ENCODE measurements around the gene MCRIP2. TPM values are rescaled to one million over a fixed set of nuclear protein-coding genes. Genes with fewer than 3 reads are reported as not detected.

Gene MCRIP2
- total and polyA plus RNA-seq, 2 of the 8 experiments (the other 6 are each of a cell fraction or from before 2014, with no cell fraction given), result 45.4 to 75.5 TPM

GRCh38 chr16:668519-669171 is 27.0 kb downstream of the MCRIP2 start:
- no peak overlapping the region for H2BK5ac ChIP-seq (ENCODE audit: low read depth, low read length)
- no peak overlapping the region for H4K5ac ChIP-seq (ENCODE audit: insufficient read length, low read depth, low read length)
- no peak for FAIRE-seq
- no peak overlapping the region for H3K14ac ChIP-seq (ENCODE audit: insufficient read length)
- peak overlapping the region; percentile 46 to 83 for H3K4me2 ChIP-seq (ENCODE audit: insufficient read depth in 1 of 2, low read depth in 2 of 2, low read length in 2 of 2)
- H3K27me3 ChIP-seq (replicated peaks in 1 of 4; ENCODE audit: control insufficient read depth in 3 of 4, extremely low read depth in 1 of 4, insufficient read depth in 3 of 4, low read length in 3 of 4), result no peaks in the 10 kb centered on the region
- H3K9ac ChIP-seq (replicated peaks in 1 of 4; ENCODE audit: extremely low read depth in 1 of 4, low read depth in 3 of 4, low read length in 3 of 4), result peak overlapping the region; percentile 38 to 75 (median 57)
- peak overlapping the region; percentile 23; the same call in 1 of the 2 replicates for H3K27ac ChIP-seq (ENCODE audit: low read depth, low read length)
- peak overlapping the region; percentile 71 for H4K8ac ChIP-seq (ENCODE audit: extremely low read depth, insufficient read depth, low read length)
- peak overlapping the region; percentile 71 to 89 (median 76) for H3K4me3 ChIP-seq (ENCODE audit: extremely low read depth in 1 of 4, insufficient read depth in 2 of 4, low read depth in 3 of 4, low read length in 4 of 4)
- H2BK20ac ChIP-seq (ENCODE audit: low read length), result no peak overlapping the region
- no peak for DNase-seq (ENCODE audit: low read depth in 1 of 2, low spot score in 2 of 2)
- no peaks in the 10 kb centered on the region for H3K9me3 ChIP-seq (ENCODE audit: insufficient read depth in 2 of 2, low read depth in 1 of 2, low read length in 1 of 2)
- H2AFZ ChIP-seq (ENCODE audit: low read length), result no peak overlapping the region
- ChIA-PET POLR2A (ENCODE audit: partially characterized antibody) (interaction anchor here (1.3 to 17.4 kb wide), 5 partner anchors 10 to 143 kb away, joined by 4 to 214 read pairs (median 5); partner anchors contain the start of genes JMJD8, RHBDL1, STUB1 and WDR90), CTCF (ENCODE audit: partially characterized antibody) (interaction anchor here (1.4 to 12.0 kb wide), 4 partner anchors 9 to 233 kb away, joined by 3 to 104 read pairs (median 40); partner anchors contain the start of genes WDR24 and WDR90)
- H2AK5ac ChIP-seq (ENCODE audit: low read depth, low read length), result no peak overlapping the region; the same call in 1 of the 2 replicates
- H3K36me3 ChIP-seq (ENCODE audit: control insufficient read depth in 2 of 4, insufficient read depth in 4 of 4, low read length in 3 of 4), result peaks cover 13 to 44% (median 33%) of the 10 kb centered on the region in 4 experiments
- H3K23me2 ChIP-seq (ENCODE audit: low read depth, low read length), result peaks cover 5% of the 10 kb centered on the region; the same call in 1 of the 2 replicates
- H4K91ac ChIP-seq (replicated peaks; ENCODE audit: insufficient read length, low read length), result no peak overlapping the region
- peak overlapping the region; percentile 85 for H3K4ac ChIP-seq (replicated peaks; ENCODE audit: insufficient read length, low read depth, low read length)
- no peak overlapping the region for H2BK120ac ChIP-seq (replicated peaks; ENCODE audit: low read depth, low read length)
- peaks cover 0 to 8% (median 5%) of the 10 kb centered on the region in 4 experiments; a peak in 5 of 7 replicates for H3K4me1 ChIP-seq (replicated peaks in 1 of 4; ENCODE audit: control insufficient read depth in 3 of 4, insufficient read depth in 4 of 4, low read length in 3 of 4)
- H2BK15ac ChIP-seq (ENCODE audit: low read length), result 0 out of 2 replicates have a peak overlapping the region, but pooled peaks have one; percentile 29
- peaks cover 13% of the 10 kb centered on the region for H3K79me1 ChIP-seq (ENCODE audit: low read depth, low read length)
- no peak overlapping the region for H2BK12ac ChIP-seq (ENCODE audit: low read depth, low read length)
- H3K23ac ChIP-seq (ENCODE audit: insufficient read length), result no peak overlapping the region
- 32% methylated on average over 33 of the region's 50 CpGs; no CpG with 5 or more reads in 1 of the 2 experiments for WGBS, 2 experiments (ENCODE audit: extremely low coverage in 1 of 2, insufficient coverage in 1 of 2, insufficient read length in 1 of 2, insufficient replicate concordance in 2 of 2, low coverage in 1 of 2, low lambda C conversion rate in 2 of 2, missing lambda C conversion rate in 1 of 2)
- no peak overlapping the region for H3K18ac ChIP-seq (ENCODE audit: extremely low read depth, low read length)
- H3K79me2 ChIP-seq (ENCODE audit: control insufficient read depth in 1 of 2, insufficient read depth in 2 of 2, low read length in 2 of 2), result peaks cover 0 to 13% of the 10 kb centered on the region in 2 experiments; a peak in 1 of 4 replicates
- H4K20me1 ChIP-seq (replicated peaks in 1 of 2; ENCODE audit: control insufficient read depth in 1 of 2, insufficient read depth in 2 of 2, low read length in 2 of 2), result peaks cover 5 to 26% of the 10 kb centered on the region in 2 experiments
- peak overlapping the region; percentile 39 for H3K56ac ChIP-seq (replicated peaks; ENCODE audit: insufficient read length, low read depth, low read length)
- TF ChIP-seq JUN (IDR thresholded peaks at IDR 0.05; ENCODE audit: low read depth, low read length) (no peak), POLR2A (IDR thresholded peaks at IDR 0.05; ENCODE audit: control extremely low read depth in 1 of 2, low read depth in 2 of 2, low read length in 2 of 2) (no peak), CREB1 (IDR thresholded peaks at IDR 0.05) (no peak), E2F6 (IDR thresholded peaks at IDR 0.05) (no peak), TAF7 (optimal IDR thresholded peaks at IDR 0.05; ENCODE audit: borderline replicate concordance, low read depth, low read length) (no peak), CHD1 (IDR thresholded peaks at IDR 0.05; ENCODE audit: low read depth, low read length) (no peak), GTF2F1 (IDR thresholded peaks at IDR 0.05; ENCODE audit: borderline replicate concordance, low read depth, low read length) (no peak), MAFK (IDR thresholded peaks at IDR 0.05; ENCODE audit: low read depth, low read length) (no peak), EZH2 (IDR thresholded peaks at IDR 0.05; ENCODE audit: low read depth, low read length, severe bottlenecking) (no peak), RBBP5 (IDR thresholded peaks at IDR 0.05; ENCODE audit: borderline replicate concordance, low read depth, low read length) (no peak), RFX5 (IDR thresholded peaks at IDR 0.05; ENCODE audit: borderline replicate concordance, low read depth, low read length) (no peak), SAP30 (IDR thresholded peaks at IDR 0.05; ENCODE audit: insufficient read depth, insufficient replicate concordance, low read length) (no peak)

Data from H1 (cell line).